Epithelial cell of proximal tubule (primary cell): ENCODE data around the gene SNRNP25. TPM values are rescaled to one million over a fixed set of nuclear protein-coding genes. Genes with fewer than 3 reads are reported as not detected.

Source experiments
- DNase-seq: peaks from one replicate; pipeline ENCODE4 v3.0.0-alpha.2; 2011; ENCODE audit warnings: low read depth
- H3K4me3 ChIP-seq: 2 replicates; pipeline ENCODE4 v1.5.1; 2011; ENCODE audit warnings: low read depth, mild to moderate bottlenecking, low read length
- CTCF ChIP-seq: conservative IDR thresholded peaks from 2 replicates; pipeline ENCODE4 v1.5.1; 2012; ENCODE audit warnings: low read depth, mild to moderate bottlenecking, low read length
- total RNA-seq: library from RNA; depleted of rRNA; stranded (reverse); fragments of >200 nt; gene quantifications from 2 replicates; pipeline ENCODE4 v1.2.3, GENCODE V29; 2015

SNRNP25 gene
- total RNA-seq, 1 donor from 2014 or later = 53.9 TPM

DNA sequence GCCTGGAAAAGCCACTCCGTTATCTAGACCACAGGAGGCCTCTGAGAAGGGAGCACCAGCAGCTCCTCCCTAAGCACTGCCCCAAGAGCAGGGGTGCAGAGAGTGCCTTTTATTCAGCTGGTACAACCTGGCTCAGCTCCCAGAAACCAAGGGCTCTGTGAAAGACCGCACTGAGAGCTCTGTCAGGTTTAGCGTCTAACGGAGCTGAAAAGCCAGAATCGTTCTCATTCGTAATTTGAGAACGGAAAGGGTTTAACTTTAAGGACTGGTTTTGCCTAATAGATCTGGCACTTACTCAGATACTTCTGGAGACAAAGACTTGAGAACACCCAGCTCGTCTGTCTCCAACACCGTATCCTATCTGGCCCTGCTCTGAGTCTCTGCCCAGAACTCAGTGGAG lies 37.9 kb downstream of the SNRNP25 start:
- DNase-seq = no peak
- no peak overlapping the region for H3K4me3 ChIP-seq
- TF ChIP-seq CTCF = no peak

DNA sequence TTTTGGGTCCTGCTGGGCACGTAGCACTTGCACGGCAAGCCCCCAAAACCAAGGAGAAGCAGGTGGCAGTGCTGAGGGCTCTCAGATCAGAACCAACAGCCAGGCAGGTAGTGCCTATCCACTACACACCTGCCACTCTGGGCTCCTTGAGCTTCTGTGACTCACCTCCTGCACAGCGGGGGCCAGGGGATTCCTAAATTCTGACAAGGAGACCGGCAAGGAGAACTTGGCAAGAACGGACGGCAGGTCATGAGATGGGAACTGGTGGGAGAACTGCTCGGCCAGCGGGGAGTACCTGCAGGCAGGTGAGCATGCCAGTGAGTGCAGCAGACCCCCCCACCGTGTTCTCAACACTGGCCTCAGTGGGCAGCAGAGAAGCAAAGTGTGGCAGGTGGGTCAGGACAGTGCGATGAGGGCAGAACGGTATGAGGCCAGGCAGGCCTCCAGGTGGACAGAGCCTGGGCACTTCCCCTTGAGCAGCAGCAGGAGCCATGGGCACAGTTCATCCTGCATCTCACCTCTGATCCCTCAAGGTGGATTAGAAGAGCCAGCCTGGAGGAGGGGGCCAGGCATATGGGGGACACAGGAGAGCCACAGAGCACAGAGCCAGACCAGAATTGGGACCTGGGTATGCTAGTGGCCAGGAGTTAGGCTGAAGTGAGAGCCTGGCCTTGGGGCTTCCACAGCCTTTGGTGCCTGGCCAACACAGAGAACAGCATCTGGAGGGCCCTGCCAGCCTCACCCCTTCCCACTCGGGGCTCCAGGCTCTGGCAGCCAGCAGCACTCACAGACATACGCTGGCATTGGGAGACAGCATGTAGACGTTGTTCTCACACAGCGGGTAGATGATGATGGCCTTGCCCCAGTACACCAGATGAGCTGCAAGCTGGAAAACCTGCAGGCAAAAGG lies 39.1 kb downstream of the SNRNP25 start:
- H3K4me3 ChIP-seq = no peak overlapping the region
- DNase-seq = no peak
- TF ChIP-seq CTCF = no peak

- H3K4me3 ChIP-seq = no peak overlapping the region
- TF ChIP-seq CTCF = no peak
- no peak for DNase-seq
These were observed 41.3 kb downstream of the SNRNP25 start for GRCh38 chr16:94918-95265.

DNA sequence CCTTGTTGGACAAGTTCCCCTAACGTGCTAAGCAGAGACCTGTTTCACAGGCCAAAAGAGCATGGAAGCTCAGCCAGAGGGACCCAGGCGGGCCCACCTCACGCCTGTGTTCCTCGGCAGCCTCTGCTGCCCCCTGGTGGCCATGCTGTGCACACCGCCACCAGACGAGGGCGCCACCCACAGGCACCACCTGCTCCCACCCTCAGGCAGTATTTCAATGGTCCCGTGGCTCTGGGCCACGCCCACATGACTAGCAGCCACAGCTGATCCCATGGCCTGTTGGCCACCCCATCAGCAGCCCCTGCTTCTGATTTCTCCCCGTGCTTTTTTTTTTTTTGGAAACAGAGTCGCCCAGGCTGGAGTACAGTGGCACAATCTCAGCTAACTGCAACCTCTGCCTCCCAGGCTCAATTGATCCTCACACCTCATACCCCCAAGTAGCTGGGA lies 43.3 kb downstream of the SNRNP25 start:
- DNase-seq = no peak
- no peak overlapping the region for H3K4me3 ChIP-seq
- peak; percentile 99 for TF ChIP-seq CTCF

- TF ChIP-seq CTCF = no peak
- H3K4me3 ChIP-seq = no peak overlapping the region
- DNase-seq = no peak
These were observed 44.2 kb downstream of the SNRNP25 start for GRCh38 chr16:97822-98221.

DNA sequence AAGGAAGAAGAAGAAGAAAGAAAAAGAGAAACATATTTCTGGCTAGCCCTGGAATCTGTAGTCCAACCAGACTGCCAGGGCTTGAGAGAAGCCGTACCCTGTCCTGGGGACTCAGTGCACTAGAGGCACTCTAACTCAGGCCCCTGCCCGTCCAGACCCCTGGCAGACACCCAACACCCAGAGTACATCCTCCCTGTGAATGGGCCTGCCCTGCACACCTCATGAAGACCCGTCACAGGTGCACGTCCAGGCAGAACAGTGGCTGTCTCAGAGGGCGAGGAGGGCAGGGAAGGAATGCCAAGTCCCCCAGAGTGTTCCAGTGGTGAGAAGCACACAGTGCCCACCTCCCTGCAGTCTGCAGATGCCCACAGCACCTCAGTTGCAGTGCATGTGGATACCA lies 47.4 kb downstream of the SNRNP25 start:
- TF ChIP-seq CTCF = no peak
- H3K4me3 ChIP-seq = no peak overlapping the region
- DNase-seq = no peak

- no peak for TF ChIP-seq CTCF
- DNase-seq = no peak
- H3K4me3 ChIP-seq = no peak overlapping the region
These were observed 48.0 kb downstream of the SNRNP25 start for GRCh38 chr16:101586-101985.
